HepG2 (cell line): ENCODE data around the gene SUSD6. TPM values are rescaled to one million over a fixed set of nuclear protein-coding genes. Genes with fewer than 3 reads are reported as not detected.

Experiments used
- ERF ChIP-seq: IDR thresholded peaks from 2 replicates; pipeline ENCODE4 v1.6.1; 2018; ENCODE audit warnings: missing biosample characterization, missing genetic modification reagents
- FOXP1 ChIP-seq, 2 experiments: fragments of 450-650 bp in 1 of 2; IDR thresholded peaks; 2 replicates each; pipeline ENCODE4 v1.6.1; 2017 to 2018; ENCODE audit warnings: antibody characterized with exemption in 1 of 2
- PHF8 ChIP-seq: sonication (generic); formaldehyde crosslinking; IDR thresholded peaks from 2 replicates; pipeline ENCODE4 v1.5.0; 2020; ENCODE audit warnings: missing genetic modification reagents
- SALL2 ChIP-seq: sonication (generic); formaldehyde crosslinking; IDR thresholded peaks from 2 replicates; pipeline ENCODE4 v1.8.1; 2023; ENCODE audit warnings: mild to moderate bottlenecking, missing genetic modification reagents, inconsistent platforms
- SP2 ChIP-seq: sonication (generic); formaldehyde crosslinking; IDR thresholded peaks from 2 replicates; pipeline ENCODE4 v1.5.1; 2020; ENCODE audit warnings: mild to moderate bottlenecking, missing genetic modification reagents
- ZNF326 ChIP-seq: sonication (generic); formaldehyde crosslinking; IDR thresholded peaks from 2 replicates; pipeline ENCODE4 v1.4.0; 2020; ENCODE audit warnings: missing genetic modification reagents, borderline replicate concordance
- ZNF629 ChIP-seq: sonication (generic); formaldehyde crosslinking; conservative IDR thresholded peaks from 2 replicates; pipeline ENCODE4 v1.5.0; 2020; ENCODE audit warnings: missing genetic modification reagents
- polyA plus RNA-seq, 8 experiments: library from polyadenylated mRNA; depleted of rRNA in 3 of 8; stranded (reverse) in 7 of 8; unstranded in 1 of 8; fragments of >200 nt; fragmentation: Illumina TruSeq in 4 of 8; extraction: Trizol in 4 of 8; gene quantifications; 2 replicates each; pipeline versions ENCODE4 v1.2.1 to v1.2.3, GENCODE V29; 2011 to 2016; ENCODE audit warnings: low read depth in 4 of 8, missing spikeins in 1 of 8, mixed read lengths in 1 of 8; ENCODE audit not compliant: insufficient read depth in 1 of 8
- total RNA-seq, 5 experiments: library from RNA; depleted of rRNA; stranded (reverse); fragments of >200 nt; fragmentation: Illumina TruSeq; extraction: Trizol; gene quantifications; 2 replicates each; pipeline ENCODE4 v1.2.3, GENCODE V29; 2016; ENCODE audit warnings: low read depth in 1 of 5
- TF ChIP-seq, protein P1 (sequence below), 2 experiments: sonication (generic) in 1 of 2; formaldehyde crosslinking in 1 of 2; IDR thresholded peaks; 2 replicates each; pipeline versions ENCODE4 v1.6.1 to v1.9.0; 2014 to 2022; ENCODE audit warnings: antibody characterized with exemption in 1 of 2, borderline replicate concordance in 1 of 2, inconsistent platforms in 1 of 2, low read depth in 1 of 2, missing genetic modification reagents in 1 of 2
- TF ChIP-seq, protein P2 (sequence below): sonication (generic); formaldehyde crosslinking; conservative IDR thresholded peaks from 2 replicates; pipeline ENCODE4 v1.4.0; 2020; ENCODE audit warnings: missing genetic modification reagents

The SUSD6 gene
- total and polyA plus RNA-seq, 2 of the 13 experiments (the other 11 are each of a cell fraction or from before 2014, with no cell fraction given) = 7.2 to 7.4 TPM

DNA sequence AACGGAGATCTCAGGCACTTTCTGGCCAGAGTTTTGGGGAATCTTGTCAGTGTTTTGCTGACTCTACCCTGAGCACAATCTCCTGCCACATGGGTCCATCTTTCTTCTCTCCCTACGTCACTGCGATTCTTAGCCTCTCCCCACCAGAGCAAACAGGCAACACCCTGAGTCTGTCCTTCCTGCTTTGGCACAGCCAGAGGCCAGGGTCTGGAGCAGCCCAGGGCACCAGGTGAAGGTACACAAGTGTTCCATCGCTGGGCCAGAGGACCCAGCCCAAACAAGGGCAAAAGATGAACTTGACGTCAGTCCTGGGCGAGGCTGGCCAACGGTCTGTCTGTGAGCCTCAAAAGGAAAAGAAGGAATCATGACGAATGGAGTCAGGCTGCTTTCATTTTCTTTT is 24.0 kb upstream of the SUSD6 start (continued):
- TF ChIP-seq, protein P1, sequence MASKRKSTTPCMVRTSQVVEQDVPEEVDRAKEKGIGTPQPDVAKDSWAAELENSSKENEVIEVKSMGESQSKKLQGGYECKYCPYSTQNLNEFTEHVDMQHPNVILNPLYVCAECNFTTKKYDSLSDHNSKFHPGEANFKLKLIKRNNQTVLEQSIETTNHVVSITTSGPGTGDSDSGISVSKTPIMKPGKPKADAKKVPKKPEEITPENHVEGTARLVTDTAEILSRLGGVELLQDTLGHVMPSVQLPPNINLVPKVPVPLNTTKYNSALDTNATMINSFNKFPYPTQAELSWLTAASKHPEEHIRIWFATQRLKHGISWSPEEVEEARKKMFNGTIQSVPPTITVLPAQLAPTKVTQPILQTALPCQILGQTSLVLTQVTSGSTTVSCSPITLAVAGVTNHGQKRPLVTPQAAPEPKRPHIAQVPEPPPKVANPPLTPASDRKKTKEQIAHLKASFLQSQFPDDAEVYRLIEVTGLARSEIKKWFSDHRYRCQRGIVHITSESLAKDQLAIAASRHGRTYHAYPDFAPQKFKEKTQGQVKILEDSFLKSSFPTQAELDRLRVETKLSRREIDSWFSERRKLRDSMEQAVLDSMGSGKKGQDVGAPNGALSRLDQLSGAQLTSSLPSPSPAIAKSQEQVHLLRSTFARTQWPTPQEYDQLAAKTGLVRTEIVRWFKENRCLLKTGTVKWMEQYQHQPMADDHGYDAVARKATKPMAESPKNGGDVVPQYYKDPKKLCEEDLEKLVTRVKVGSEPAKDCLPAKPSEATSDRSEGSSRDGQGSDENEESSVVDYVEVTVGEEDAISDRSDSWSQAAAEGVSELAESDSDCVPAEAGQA (IDR thresholded peaks at IDR 0.05; ENCODE audit: low read depth) = no peak
- TF ChIP-seq, protein P1 (CRISPR knock-in tag; IDR thresholded peaks at IDR 0.05; ENCODE audit: borderline replicate concordance) = no peak
- TF ChIP-seq ERF (CRISPR knock-in tag) = no peak
- TF ChIP-seq SALL2 (CRISPR knock-in tag) = no peak
- TF ChIP-seq FOXP1 (IDR thresholded peaks at IDR 0.05) = no peak
- TF ChIP-seq FOXP1 (CRISPR knock-in tag; IDR thresholded peaks at IDR 0.05) = no peak
- no peak for TF ChIP-seq ZNF629 (CRISPR knock-in tag)
- no peak for TF ChIP-seq ZNF326 (CRISPR knock-in tag)
- TF ChIP-seq SP2 = no peak
- TF ChIP-seq PHF8 = no peak
- TF ChIP-seq, protein P2, sequence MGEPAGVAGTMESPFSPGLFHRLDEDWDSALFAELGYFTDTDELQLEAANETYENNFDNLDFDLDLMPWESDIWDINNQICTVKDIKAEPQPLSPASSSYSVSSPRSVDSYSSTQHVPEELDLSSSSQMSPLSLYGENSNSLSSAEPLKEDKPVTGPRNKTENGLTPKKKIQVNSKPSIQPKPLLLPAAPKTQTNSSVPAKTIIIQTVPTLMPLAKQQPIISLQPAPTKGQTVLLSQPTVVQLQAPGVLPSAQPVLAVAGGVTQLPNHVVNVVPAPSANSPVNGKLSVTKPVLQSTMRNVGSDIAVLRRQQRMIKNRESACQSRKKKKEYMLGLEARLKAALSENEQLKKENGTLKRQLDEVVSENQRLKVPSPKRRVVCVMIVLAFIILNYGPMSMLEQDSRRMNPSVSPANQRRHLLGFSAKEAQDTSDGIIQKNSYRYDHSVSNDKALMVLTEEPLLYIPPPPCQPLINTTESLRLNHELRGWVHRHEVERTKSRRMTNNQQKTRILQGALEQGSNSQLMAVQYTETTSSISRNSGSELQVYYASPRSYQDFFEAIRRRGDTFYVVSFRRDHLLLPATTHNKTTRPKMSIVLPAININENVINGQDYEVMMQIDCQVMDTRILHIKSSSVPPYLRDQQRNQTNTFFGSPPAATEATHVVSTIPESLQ (CRISPR knock-in tag) = no peak
